RWPE1 (cell line): ENCODE results near the gene MRPL58.

Experiments used
- CTCF ChIA-PET: fragments of 350-600 bp; sonication (Branson Sonifier 250); formaldehyde crosslinking; extraction: SDS; loops from one replicate; lab custom pipeline; 2021; lab: Yijun Ruan, JAX
- POLR2A ChIA-PET: fragments of 400-600 bp; formaldehyde crosslinking; extraction: SDS; loops from one replicate; lab custom pipeline; 2020; ENCODE audit warnings: antibody characterized with exemption; ENCODE audit not compliant: low non-redundant PET; lab: Yijun Ruan, JAX
- DNase-seq: peaks from one replicate; pipeline ENCODE4 v3.0.0; 2012; ENCODE audit warnings: low spot score
- H3K27ac ChIP-seq: fragments of 450-650 bp; 2 replicates; pipeline ENCODE4 v1.5.1; 2017
- TF ChIP-seq, protein P1 (sequence below): fragments of 450-650 bp; conservative IDR thresholded peaks from 2 replicates; pipeline ENCODE4 v1.5.1; 2017; ENCODE audit warnings: low read depth, mild to moderate bottlenecking

The MRPL58 gene

DNA sequence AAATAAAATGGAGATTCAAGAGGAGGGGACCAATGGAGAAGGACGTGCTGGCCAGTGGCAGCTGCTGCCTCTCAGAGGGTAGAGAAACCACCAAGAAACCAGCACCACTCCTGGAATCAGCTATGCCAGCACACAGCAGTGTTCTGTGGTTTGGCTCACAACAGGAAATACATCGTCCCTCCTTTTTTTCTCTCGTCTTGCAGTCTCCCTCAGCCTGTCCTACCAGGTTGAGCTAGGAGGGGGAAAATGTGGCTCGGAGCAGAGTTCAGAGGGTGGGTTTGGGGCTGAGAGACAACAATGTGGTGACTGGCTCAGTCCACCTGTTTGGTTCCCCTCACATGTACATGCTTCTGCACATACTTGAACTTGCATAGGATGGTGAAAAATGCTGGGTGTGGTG lies 55.4 kb downstream of the MRPL58 start:
- ChIA-PET CTCF (interaction anchor here (0.6 to 4.0 kb wide), 3 partner anchors 38 to 358 kb away, joined by 3 to 28 read pairs (median 4); no protein-coding TSS in a partner anchor), POLR2A (interaction anchor here (0.6 kb wide), 1 partner anchor 85 kb away, joined by 6 read pairs; no protein-coding TSS in a partner anchor)
- DNase-seq: no peak
- TF ChIP-seq, protein P1, sequence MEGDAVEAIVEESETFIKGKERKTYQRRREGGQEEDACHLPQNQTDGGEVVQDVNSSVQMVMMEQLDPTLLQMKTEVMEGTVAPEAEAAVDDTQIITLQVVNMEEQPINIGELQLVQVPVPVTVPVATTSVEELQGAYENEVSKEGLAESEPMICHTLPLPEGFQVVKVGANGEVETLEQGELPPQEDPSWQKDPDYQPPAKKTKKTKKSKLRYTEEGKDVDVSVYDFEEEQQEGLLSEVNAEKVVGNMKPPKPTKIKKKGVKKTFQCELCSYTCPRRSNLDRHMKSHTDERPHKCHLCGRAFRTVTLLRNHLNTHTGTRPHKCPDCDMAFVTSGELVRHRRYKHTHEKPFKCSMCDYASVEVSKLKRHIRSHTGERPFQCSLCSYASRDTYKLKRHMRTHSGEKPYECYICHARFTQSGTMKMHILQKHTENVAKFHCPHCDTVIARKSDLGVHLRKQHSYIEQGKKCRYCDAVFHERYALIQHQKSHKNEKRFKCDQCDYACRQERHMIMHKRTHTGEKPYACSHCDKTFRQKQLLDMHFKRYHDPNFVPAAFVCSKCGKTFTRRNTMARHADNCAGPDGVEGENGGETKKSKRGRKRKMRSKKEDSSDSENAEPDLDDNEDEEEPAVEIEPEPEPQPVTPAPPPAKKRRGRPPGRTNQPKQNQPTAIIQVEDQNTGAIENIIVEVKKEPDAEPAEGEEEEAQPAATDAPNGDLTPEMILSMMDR: no peak
- peak overlapping the region; percentile 18 for H3K27ac ChIP-seq

DNA sequence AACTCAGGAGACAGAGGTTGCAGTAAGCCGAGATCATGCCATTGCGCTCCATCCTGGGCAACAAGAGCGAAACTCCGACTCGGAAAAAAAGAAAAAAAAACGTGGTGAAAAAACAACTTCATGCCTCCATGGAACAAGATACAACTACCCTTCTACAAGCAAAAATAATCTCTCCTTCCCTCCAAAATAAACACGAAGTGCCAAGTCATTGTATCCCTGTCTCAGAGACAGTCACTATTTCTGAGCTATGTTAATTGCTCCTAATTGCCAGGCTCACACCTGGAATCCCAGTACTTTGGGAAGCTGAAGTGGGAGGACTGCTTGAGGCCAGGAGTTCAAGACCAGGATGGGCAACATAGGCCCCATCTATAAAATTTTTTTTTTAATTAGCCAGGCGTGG lies 56.3 kb downstream of the MRPL58 start:
- H3K27ac ChIP-seq: no peak overlapping the region
- POLR2A ChIA-PET: no interaction called here
- DNase-seq: no peak
- CTCF ChIA-PET: interaction anchor here (0.6 to 4.0 kb wide), 7 partner anchors 8 to 386 kb away, joined by 3 to 28 read pairs (median 4); no protein-coding TSS in a partner anchor
- TF ChIP-seq, protein P1: no peak

DNA sequence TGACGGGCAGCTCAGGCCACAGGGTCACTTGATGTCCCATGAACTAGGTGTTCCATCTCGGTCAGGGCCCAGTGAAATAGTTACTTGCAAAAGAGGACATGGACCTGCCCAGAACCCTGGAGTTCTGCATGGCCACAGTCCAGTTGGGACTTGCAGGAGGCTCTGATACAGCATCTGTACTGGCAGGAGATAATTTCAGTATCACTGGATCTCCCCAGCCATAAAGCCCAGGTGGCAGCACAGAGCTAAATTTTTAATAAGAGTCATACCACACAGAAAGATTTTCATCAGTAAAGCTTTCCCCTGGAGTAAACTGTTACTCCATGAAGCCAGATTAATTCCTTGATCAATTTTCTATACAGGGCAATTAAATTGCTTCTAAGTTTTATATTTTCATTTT lies 57.3 kb downstream of the MRPL58 start:
- H3K27ac ChIP-seq: no peak overlapping the region
- CTCF ChIA-PET: interaction anchor here (0.5 to 4.0 kb wide), 10 partner anchors 9 to 132 kb away, joined by 3 to 40 read pairs (median 5); partner anchors contain the start of gene NT5C
- TF ChIP-seq, protein P1: peak; percentile 64
- peak; percentile 54 for DNase-seq
- POLR2A ChIA-PET: interaction anchor here (0.6 to 0.7 kb wide), 2 partner anchors 34 to 133 kb away, joined by 3 to 7 read pairs; no protein-coding TSS in a partner anchor
